Trophoblast cell (in vitro differentiated cells and primary cell): ENCODE measurements around the gene FAM83E. TPM values are rescaled to one million over a fixed set of nuclear protein-coding genes. Genes with fewer than 3 reads are reported as not detected.

Experiments
- DNase-seq, 2 donors: peaks; one replicate each; pipeline ENCODE4 v3.0.0-alpha.2; 2016
- H2AFZ ChIP-seq: 2 replicates; pipeline ENCODE4 v1.6.1; 2013; ENCODE audit warnings: low read length, moderate library complexity, mild to moderate bottlenecking; ENCODE audit not compliant: insufficient read depth, poor library complexity
- H2AK5ac ChIP-seq: 2 replicates; pipeline ENCODE4 v1.6.1; 2013; ENCODE audit warnings: mild to moderate bottlenecking, low read length
- H2BK120ac ChIP-seq: 2 replicates; pipeline ENCODE4 v1.6.1; 2013; ENCODE audit warnings: low read length, mild to moderate bottlenecking, moderate library complexity; ENCODE audit not compliant: insufficient read depth, poor library complexity
- H2BK12ac ChIP-seq: 2 replicates; pipeline ENCODE4 v1.6.1; 2013; ENCODE audit warnings: mild to moderate bottlenecking, low read length, moderate library complexity
- H2BK5ac ChIP-seq: 2 replicates; pipeline ENCODE4 v1.6.1; 2013; ENCODE audit warnings: low read length, low read depth, moderate library complexity, mild to moderate bottlenecking; ENCODE audit not compliant: poor library complexity
- H3K14ac ChIP-seq: 2 replicates; pipeline ENCODE4 v1.6.1; 2013; ENCODE audit warnings: mild to moderate bottlenecking, low read length
- H3K18ac ChIP-seq: 2 replicates; pipeline ENCODE4 v1.6.1; 2013; ENCODE audit warnings: mild to moderate bottlenecking, low read length
- H3K23ac ChIP-seq: 2 replicates; pipeline ENCODE4 v1.6.1; 2013; ENCODE audit warnings: low read length
- H3K27ac ChIP-seq: 2 replicates; pipeline ENCODE4 v1.5.1; 2013; ENCODE audit warnings: low read depth, mild to moderate bottlenecking, inconsistent platforms, low read length, moderate library complexity
- H3K27me3 ChIP-seq: 2 replicates; pipeline ENCODE4 v1.6.1; 2013; ENCODE audit warnings: inconsistent platforms, mild to moderate bottlenecking, low read length, moderate library complexity; ENCODE audit not compliant: insufficient read depth
- H3K36me3 ChIP-seq, 2 experiments: 1 replicate in 1 of 2; 2 replicates in 1 of 2; pipeline ENCODE4 v1.6.1; 2013; ENCODE audit warnings: low read length in 2 of 2, mild to moderate bottlenecking in 2 of 2, moderate library complexity in 1 of 2; ENCODE audit not compliant: insufficient read depth in 2 of 2, control insufficient read depth in 1 of 2
- H3K4ac ChIP-seq: 2 replicates; pipeline ENCODE4 v1.6.1; 2013; ENCODE audit warnings: low read depth, mild to moderate bottlenecking, low read length, moderate library complexity
- H3K4me1 ChIP-seq, 2 experiments: 1 replicate in 1 of 2; 2 replicates in 1 of 2; pipeline ENCODE4 v1.6.1; 2013; ENCODE audit warnings: low read length in 2 of 2, mild to moderate bottlenecking in 2 of 2, moderate library complexity in 1 of 2; ENCODE audit not compliant: insufficient read depth in 2 of 2, control insufficient read depth in 1 of 2
- H3K4me2 ChIP-seq: 2 replicates; pipeline ENCODE4 v1.6.1; 2013; ENCODE audit warnings: inconsistent platforms, mild to moderate bottlenecking, low read length, moderate library complexity
- H3K4me3 ChIP-seq: 2 replicates; pipeline ENCODE4 v1.5.1; 2013; ENCODE audit warnings: mild to moderate bottlenecking, low read depth, low read length, inconsistent platforms
- H3K79me1 ChIP-seq: one replicate; pipeline ENCODE4 v1.6.1; 2013; ENCODE audit warnings: low read length
- H3K79me2 ChIP-seq: 2 replicates; pipeline ENCODE4 v1.6.1; 2013; ENCODE audit warnings: low read length, mild to moderate bottlenecking; ENCODE audit not compliant: control insufficient read depth, insufficient read depth, poor library complexity
- H3K9ac ChIP-seq: 2 replicates; pipeline ENCODE4 v1.6.1; 2013; ENCODE audit warnings: mild to moderate bottlenecking, low read length
- H3K9me3 ChIP-seq: 2 replicates; pipeline ENCODE4 v1.6.1; 2013; ENCODE audit warnings: low read depth, mild to moderate bottlenecking, control low read depth, inconsistent platforms, low read length; ENCODE audit not compliant: insufficient read depth
- H4K12ac ChIP-seq: 2 replicates; pipeline ENCODE4 v1.6.1; 2013; ENCODE audit warnings: low read depth, mild to moderate bottlenecking, low read length, moderate library complexity
- H4K8ac ChIP-seq: 2 replicates; pipeline ENCODE4 v1.6.1; 2013; ENCODE audit warnings: low read depth, mild to moderate bottlenecking, low read length, moderate library complexity
- H4K91ac ChIP-seq: one replicate; pipeline ENCODE4 v1.6.1; 2013; ENCODE audit warnings: low read depth, mild to moderate bottlenecking, low read length, moderate library complexity
- WGBS: extraction: QIAGEN DNeasy Blood & Tissue Kit; methylation state at CpG from one replicate; pipeline ENCODE4 v1.1.7; 2013; ENCODE audit warnings: missing lambda C conversion rate; ENCODE audit not compliant: insufficient read length, insufficient coverage; ENCODE audit errors: extremely low coverage; 5-methylcytosine and 5-hydroxymethylcytosine counted together
- polyA plus RNA-seq: library from polyadenylated mRNA; stranded (reverse); fragments of 200-250 nt; gene quantifications from 2 replicates; pipeline ENCODE4 v1.2.3, GENCODE V29; 2013

The FAM83E gene
- polyA plus RNA-seq: 0.07 TPM in 2 replicates

DNA sequence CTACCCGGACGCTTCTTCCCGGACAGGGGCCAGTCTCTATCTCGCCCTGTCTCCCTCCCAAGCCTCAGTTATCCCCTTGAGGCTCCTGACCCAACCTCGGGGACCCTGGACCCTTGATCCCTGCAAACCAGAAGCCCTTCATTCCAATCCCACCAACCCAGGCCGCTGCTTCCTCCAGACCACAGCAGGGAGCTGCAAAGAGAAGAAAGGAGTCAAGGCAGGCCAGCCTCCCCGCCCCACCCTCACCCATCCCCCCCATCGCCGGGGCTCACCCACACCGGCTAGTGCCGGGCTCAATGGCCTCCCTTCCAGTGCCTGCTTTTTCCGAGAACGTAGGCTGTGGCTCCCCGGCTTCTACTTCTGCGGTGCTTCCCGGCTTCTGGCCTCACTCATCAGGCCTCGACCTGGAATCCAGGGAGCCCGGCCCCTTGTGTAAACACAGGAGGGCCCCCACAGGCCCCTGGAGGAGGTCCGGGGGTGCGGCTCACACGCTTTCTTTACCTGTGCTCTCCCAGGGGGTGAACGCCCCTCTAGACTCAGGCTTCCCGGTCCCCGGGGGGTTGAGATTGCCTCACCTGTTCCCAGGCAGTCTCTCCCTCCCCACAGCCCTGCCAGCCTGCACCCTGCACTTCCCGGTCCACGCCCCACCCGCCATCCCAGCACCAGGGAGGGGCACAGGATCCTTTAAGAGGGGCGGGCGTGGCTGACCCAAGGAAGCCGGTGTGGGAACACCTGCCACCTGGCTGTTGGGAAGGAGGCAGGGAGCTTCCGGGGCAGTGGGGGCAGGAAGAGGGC lies at the start of gene FAM83E:
FAM83E (minus strand) TSS at position 641 of the 795 bp plus-strand sequence. CDS start 1,704 bp downstream, outside the sequence.
- H3K4me3 ChIP-seq: no peak within 1 kb of the TSS
- WGBS: no CpG with 5 or more reads among the region's 31 CpGs

DNA sequence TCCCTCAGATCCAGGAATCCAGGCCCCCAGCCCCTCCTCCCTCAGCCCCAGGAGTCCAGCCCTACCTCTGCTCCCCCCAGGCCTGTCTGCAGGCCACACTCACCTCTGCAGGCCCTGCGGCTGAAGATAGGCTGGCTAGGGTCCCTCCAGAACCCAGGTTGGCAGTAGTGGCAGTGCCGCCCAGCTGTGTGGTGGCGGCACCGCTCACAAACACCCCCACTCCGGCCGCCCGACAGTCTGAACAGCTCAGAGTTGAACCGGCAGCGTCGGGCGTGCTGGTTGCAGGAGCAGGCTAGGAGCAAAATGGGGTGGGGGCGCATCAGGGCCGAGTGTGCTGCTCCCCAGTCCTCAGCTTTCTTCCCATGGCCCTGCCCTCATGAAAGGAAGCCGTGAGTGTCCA lies 49.6 kb upstream of the FAM83E start:
- no peak overlapping the region for H3K27ac ChIP-seq
- H3K9ac ChIP-seq: no peak overlapping the region
- H3K79me2 ChIP-seq: no peaks in the 10 kb centered on the region
- no peak overlapping the region for H4K12ac ChIP-seq
- no peaks in the 10 kb centered on the region for H3K27me3 ChIP-seq
- no peak overlapping the region for H2BK12ac ChIP-seq
- no peaks in the 10 kb centered on the region for H3K79me1 ChIP-seq
- no peak overlapping the region for H3K4me2 ChIP-seq
- H3K4me1 ChIP-seq: no peaks in the 10 kb centered on the region
- no peaks in the 10 kb centered on the region for H3K36me3 ChIP-seq
- H4K91ac ChIP-seq: no peak overlapping the region
- H2AFZ ChIP-seq: no peak overlapping the region
- H3K9me3 ChIP-seq: peaks cover 4% of the 10 kb centered on the region
- H3K14ac ChIP-seq: no peak overlapping the region
- no peak for DNase-seq
- no peak overlapping the region for H3K4ac ChIP-seq
- H2BK120ac ChIP-seq: no peak overlapping the region
- WGBS: no CpG with 5 or more reads among the region's 14 CpGs
- H3K18ac ChIP-seq: no peak overlapping the region
- H3K4me3 ChIP-seq: no peak overlapping the region
- H4K8ac ChIP-seq: no peak overlapping the region
- no peak overlapping the region for H3K23ac ChIP-seq
- H2BK5ac ChIP-seq: no peak overlapping the region
- H2AK5ac ChIP-seq: no peak overlapping the region

More for the DNA sequence above, at the start of gene FAM83E:
- Histone ChIP-seq H3K4ac (no peak within 1 kb of the TSS), H2AFZ (no peak within 1 kb of the TSS), H4K12ac (no peak within 1 kb of the TSS), H4K91ac (no peak within 1 kb of the TSS), H2AK5ac (no peak within 1 kb of the TSS), H2BK5ac (no peak within 1 kb of the TSS), H3K23ac (no peak within 1 kb of the TSS), H3K27me3 (no peaks in the 10 kb centered on the region), H3K14ac (no peak within 1 kb of the TSS), H3K79me1 (peaks cover 6% of the 10 kb centered on the region), H3K79me2 (peaks cover 16% of the 10 kb centered on the region), H3K4me2 (no peak within 1 kb of the TSS), H2BK120ac (no peak within 1 kb of the TSS), H3K9me3 (peaks cover 3% of the 10 kb centered on the region), H3K27ac (peak within 1 kb of the TSS; percentile 13), H4K8ac (no peak within 1 kb of the TSS), H3K4me1 (peaks cover 5 to 11% of the 10 kb centered on the region in 2 experiments), H2BK12ac (no peak within 1 kb of the TSS), H3K18ac (peak within 1 kb of the TSS; percentile 25), H3K36me3 (peaks cover 34 to 37% of the 10 kb centered on the region in 2 experiments), H3K9ac (no peak within 1 kb of the TSS)
- peak in 1 of 2 donors; percentile 53 for DNase-seq

DNA sequence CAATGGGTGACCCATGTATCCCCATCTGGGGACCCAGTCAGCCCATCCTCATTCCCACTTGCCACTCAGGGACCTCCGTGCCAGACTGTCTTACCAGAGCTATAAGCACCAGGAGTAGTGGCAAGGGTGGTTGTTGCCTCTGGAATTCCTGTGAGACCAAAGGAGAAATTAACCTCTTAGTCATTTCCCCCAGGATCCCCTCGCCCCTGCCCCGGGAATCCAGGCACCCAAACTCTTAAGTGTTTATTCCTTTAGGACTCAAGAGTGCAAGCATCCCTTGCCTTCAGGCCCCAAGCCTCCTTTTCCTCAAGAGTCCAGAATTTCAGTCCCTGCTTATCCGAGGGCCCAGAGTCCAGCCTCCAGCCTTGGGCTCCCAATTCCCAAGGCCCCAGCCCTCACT lies 48.8 kb upstream of the FAM83E start:
- WGBS: no CpG with 5 or more reads among the region's 4 CpGs
- Histone ChIP-seq H4K91ac (no peak overlapping the region), H3K36me3 (no peaks in the 10 kb centered on the region), H3K4me3 (no peak overlapping the region), H3K23ac (no peak overlapping the region), H3K18ac (no peak overlapping the region), H3K27ac (no peak overlapping the region), H2AK5ac (no peak overlapping the region), H3K79me2 (no peaks in the 10 kb centered on the region), H3K4me1 (no peaks in the 10 kb centered on the region), H4K8ac (no peak overlapping the region), H3K14ac (no peak overlapping the region), H3K9me3 (peaks cover under 1% of the 10 kb centered on the region), H2AFZ (no peak overlapping the region), H4K12ac (no peak overlapping the region), H3K4ac (no peak overlapping the region), H3K9ac (no peak overlapping the region), H2BK120ac (no peak overlapping the region), H3K79me1 (no peaks in the 10 kb centered on the region), H2BK12ac (no peak overlapping the region), H3K4me2 (no peak overlapping the region), H2BK5ac (no peak overlapping the region), H3K27me3 (no peaks in the 10 kb centered on the region)
- no peak for DNase-seq

DNA sequence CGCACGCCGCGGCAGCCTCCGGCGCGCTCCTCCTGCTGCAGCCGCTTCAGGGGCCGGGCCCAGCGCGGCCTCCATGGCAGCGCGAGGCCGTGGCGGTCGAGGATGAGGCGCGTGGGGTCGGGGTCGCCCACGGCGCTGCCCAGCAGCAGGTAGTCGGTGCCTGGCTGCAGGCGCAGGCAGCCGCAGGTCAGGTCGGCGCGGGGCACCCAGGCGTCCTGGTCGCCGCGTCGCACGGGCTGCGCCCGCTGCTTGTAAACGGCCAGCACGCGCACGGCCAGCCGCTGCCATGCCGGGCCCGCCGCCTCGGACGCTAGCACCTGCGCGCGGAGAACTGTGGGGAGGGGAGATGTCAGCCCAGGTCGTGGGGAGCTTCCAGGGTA lies 46.8 kb upstream of the FAM83E start:
- Histone ChIP-seq H3K9me3 (no peaks in the 10 kb centered on the region), H3K9ac (no peak overlapping the region), H2AK5ac (no peak overlapping the region)

More for the DNA sequence above, 46.8 kb upstream of the FAM83E start:
- DNase-seq: no peak
- no peak overlapping the region for H2BK120ac ChIP-seq
- no peak overlapping the region for H3K23ac ChIP-seq
- H3K4ac ChIP-seq: no peak overlapping the region
- H3K79me1 ChIP-seq: no peaks in the 10 kb centered on the region
- no peak overlapping the region for H4K12ac ChIP-seq
- H3K18ac ChIP-seq: no peak overlapping the region
- no peak overlapping the region for H3K27ac ChIP-seq
- no peak overlapping the region for H4K91ac ChIP-seq
- H2BK12ac ChIP-seq: no peak overlapping the region
- no peaks in the 10 kb centered on the region for H3K4me1 ChIP-seq
- no peak overlapping the region for H4K8ac ChIP-seq
- no peaks in the 10 kb centered on the region for H3K79me2 ChIP-seq
- no peak overlapping the region for H2AFZ ChIP-seq
- no peak overlapping the region for H3K14ac ChIP-seq
- no peak overlapping the region for H3K4me3 ChIP-seq
- no peak overlapping the region for H2BK5ac ChIP-seq
- H3K27me3 ChIP-seq: no peaks in the 10 kb centered on the region
- H3K4me2 ChIP-seq: no peak overlapping the region
- no peaks in the 10 kb centered on the region for H3K36me3 ChIP-seq
- WGBS: no CpG with 5 or more reads among the region's 50 CpGs
